Stimulated activated CD4-positive, alpha-beta T cell treated with anti-CD3 and anti-CD28 coated beads, TNF-alpha, amount 100 ng/mL, for 4 hours (primary cell): ENCODE measurements around the gene GPRASP3.
"Not testable (repeated sequence)": the region's sequence is repeated elsewhere in the genome, so short reads cannot be mapped to it uniquely, and the experiment has no call there.

ENCODE experiments used
- DNase-seq, 3 experiments: peaks; one replicate each; pipeline ENCODE4 v3.0.0-alpha.2; 2020; ENCODE audit warnings: low read depth in 3 of 3

The GPRASP3 gene, protein sequence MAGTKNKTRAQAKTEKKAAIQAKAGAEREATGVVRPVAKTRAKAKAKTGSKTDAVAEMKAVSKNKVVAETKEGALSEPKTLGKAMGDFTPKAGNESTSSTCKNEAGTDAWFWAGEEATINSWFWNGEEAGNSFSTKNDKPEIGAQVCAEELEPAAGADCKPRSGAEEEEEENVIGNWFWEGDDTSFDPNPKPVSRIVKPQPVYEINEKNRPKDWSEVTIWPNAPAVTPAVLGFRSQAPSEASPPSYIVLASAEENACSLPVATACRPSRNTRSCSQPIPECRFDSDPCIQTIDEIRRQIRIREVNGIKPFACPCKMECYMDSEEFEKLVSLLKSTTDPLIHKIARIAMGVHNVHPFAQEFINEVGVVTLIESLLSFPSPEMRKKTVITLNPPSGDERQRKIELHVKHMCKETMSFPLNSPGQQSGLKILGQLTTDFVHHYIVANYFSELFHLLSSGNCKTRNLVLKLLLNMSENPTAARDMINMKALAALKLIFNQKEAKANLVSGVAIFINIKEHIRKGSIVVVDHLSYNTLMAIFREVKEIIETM

DNA sequence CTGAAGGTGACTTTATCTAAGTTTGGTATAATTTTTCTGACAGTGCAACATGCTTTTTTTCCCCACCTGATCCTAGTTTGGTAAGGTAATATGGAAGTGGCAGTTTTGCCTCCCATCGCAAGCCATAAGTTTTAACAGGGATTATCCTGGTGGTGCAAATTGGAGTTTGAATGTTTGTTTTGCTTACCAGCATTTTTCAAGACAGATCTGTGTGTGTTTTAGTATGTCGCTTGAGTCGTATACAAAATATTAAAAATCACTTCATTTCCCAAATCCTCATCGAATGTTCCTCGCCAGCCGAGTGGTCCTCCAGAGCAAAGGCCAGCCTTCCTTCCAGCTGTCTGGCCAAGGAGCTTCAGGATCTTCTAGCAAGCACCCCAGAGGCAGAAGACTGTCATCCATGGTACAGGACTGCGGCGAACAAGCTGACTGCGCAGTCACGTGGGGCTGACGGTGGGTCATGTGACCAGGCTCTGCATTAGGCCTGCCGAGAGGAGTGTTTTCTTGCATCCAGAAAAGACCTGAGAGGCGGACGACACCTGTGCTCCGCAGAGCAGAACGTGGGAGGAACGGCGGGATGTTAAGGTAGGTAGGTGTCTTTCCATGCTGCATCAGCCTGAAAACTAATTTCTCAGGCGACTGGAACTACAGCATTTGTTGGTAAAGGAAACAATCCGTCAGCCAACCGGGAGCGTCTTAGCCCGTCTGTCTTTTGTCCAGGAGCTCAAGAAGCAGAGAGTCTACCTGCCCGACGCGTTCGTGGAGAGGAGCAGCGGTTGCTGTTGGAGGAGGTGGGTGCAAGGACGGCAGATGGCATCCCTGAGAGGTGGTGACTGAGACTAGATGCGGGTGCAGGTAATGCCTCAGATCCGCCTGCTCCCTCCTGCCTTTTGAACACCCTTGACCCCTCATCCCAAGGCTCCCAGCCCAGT, at the start of gene GPRASP3:
Gene GPRASP3 (plus strand): TSS at position 507 of the 932 bp plus-strand sequence. CDS start 28,253 bp downstream, outside the sequence.
- DNase-seq, result peak; percentile 27 to 51 (median 46)

DNA sequence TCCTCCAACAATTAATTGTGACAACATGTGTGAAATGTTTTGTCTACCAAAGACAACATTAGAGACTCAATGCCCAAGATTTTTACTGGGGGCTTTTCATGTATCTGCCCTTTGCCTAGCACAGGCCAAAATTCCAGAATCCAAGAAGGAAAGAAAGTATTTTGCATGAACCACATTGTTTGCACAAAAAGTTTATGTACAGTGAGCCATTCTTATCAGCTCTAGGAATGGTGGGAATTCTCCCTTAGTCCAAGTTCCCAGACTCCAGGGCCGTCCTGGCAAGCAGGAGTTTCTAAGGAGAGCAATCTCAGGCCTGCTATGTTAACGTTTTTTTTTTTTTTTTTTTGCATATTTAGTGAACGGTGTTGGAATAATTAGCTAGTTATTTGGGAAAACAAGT, 47.7 kb upstream of the GPRASP3 start:
- no peak for DNase-seq

DNA sequence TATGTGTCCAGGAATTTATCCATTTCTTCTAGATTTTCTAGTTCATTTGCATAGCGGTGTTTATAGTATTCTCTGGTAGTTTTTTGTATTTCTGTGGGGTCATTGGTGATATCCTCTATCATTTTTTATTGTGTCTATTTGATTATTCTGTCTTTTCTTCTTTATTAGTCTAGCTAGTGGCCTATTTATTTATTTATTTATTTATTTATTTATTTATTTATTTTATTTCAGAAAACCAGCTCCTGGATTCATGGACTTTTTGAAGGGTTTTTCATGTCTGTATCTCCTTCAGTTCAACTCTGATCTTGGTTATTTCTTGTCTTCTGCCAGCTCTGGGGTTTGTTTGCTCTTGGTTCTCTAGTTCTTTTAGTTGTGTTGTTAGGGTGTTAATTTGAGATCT, 43.1 kb upstream of the GPRASP3 start:
- not testable (repeated sequence) for DNase-seq

DNA sequence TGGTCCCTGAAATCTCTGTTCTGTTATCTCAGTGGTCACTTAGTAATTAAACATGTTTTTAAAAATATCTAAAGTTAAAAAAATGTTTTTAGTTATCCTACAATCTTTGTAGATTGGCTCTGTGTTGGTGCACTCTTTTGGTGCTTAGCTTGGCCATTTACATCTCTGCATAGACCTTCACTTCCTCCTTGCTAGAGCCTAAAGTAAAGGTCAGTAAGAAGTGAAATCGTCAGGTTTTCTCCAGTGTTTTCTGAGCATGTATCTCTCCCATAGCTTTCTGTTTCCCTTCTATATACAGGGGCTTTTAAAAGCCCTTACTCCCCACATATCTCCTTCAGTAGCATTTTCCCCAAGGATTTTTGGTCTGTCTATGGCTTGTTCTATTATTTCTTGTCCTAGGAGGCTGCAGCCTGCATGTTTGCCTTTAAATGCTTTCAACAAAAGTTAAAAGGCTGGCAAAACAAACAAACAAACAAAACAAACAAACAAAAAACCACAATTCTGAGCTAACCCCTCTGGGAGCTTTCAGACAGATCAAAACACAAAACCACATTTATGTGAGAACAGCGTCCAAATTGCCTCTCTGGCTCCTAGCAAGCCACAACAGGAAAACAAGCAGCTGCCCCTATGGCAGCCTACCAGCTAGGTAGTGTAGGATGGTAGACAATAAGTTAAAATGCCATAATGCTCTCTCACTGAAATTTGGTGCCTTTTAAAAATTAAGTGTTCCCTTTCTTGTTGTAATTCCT, 35.6 kb upstream of the GPRASP3 start:
- DNase-seq, result no peak

DNA sequence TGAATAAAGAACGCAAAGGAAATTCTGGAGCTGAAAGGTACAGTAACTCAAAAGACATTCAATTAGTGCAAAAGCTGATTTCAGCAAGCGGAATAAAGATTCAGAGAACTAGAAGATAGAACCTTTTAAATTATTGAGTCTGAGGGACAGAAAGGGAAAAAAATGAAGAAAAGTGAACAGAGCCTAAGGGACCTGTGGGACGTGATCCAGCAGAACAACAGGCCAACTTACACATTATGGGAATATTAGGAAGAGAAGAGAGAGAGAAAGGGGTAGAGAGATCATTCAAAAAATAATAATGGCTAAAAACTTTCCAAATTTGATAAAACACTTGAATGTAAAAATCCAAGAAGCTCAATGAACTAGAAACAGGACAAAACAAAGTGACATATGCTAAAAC, 25.8 kb upstream of the GPRASP3 start:
- DNase-seq, result no peak

DNA sequence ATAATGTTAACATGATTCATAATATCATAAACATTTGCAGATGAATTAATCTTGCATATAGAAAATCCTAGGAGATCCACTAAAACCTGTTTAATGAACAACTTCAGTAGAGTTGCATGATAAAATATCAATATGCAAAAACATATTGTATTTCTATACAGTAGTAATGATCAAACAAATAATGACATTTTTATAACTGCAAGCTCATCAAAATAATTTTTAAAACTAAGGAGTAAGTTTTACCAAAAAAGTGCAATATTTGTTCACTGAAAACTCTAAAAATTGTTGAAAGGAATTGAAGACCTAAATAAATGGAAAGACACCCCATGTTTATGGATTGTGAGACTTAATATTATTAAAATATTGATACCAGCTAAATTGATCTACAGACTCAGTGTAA, 24.2 kb upstream of the GPRASP3 start:
- no peak for DNase-seq

DNA sequence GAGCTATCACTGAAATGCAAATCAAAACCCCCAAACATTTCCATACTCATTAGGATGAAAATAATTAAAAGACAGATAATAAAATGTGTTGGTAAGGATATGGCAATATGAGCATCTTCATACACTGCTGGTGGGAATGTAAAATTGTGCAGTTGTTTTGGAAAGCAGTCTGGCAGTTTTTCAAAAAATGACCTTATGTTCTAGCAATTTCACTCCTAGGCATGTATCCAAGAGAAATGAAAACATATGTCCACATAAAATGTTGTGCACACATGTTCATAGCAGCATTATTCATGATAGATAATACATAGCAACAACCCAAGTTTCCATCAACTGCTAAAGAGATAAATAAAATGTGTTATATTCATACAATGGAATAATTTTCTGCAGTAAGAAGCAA, 23.0 kb upstream of the GPRASP3 start:
- no peak for DNase-seq

DNA sequence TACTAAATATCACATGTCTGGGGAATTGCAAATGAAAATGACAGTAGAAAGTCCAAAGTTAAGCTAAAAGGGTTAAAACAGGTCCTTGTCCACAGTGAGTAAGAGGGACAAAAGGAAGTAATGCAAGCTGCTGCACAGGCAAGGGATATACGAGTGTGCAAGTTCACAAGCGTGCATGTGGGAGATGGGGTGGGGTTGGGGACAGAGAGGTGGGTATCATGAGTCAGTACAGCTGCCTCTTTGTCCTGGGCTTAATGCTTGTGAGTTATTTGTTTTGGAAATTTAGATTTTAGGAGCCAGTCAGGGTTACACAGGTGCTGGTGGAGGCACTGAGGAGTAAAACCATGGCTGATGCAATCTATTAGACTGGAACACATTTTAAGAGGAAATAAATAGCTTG, 11.6 kb upstream of the GPRASP3 start:
- DNase-seq, result no peak

DNA sequence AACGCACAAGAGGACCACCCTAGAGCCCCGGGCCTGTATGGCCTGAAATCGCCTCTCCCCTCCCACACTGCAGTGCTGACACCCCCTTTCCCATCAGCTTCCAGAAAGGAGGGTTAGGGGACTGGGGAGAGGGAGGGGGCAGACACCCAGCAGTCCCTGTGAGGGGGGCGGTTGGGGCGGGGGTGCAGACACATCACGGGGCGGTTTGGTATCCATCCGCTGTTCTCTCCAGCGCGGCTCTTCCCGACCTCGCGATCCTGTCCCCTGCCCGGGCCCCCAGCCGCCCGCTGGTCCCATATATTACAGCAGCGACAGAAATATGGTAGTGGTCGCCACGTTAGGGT, 8.7 kb upstream of the GPRASP3 start:
- DNase-seq, result no peak

DNA sequence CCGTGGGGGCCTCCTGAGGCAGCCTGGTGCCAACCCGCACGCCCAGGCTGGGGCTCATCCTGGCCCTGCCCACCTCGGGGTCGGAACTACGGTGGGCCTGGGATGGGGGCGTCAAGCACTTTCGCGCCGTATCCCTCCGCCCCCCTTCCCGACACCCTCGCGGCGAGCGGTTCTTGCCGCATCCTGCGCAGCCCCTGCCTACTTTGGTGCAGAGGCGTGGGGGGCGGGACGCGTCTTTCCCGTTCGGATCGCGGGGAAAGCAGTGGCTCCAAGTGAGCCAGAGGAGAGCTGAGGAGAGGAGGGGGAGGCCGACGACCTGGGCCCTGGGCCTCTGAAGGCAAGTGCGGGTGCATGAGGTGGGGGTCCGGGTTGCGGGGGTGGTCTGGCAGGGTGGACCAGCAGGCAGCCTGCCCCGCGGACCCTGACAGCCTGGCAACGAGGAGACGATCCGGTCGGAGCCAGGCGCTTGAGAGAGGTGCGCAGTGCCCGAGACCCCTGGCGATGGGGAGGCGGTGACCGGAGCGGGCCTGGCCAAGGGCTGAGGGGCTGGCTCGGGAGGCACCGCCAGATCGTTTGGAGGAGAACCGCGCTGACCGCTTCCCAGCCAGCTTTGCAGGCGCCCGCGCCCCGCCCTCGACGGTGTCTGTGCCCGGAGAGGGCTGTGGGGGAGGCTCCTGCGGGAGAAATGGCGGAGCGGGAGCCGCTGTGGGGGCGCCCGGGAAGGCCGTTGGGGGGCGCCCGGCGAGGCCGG, 8.2 kb upstream of the GPRASP3 start, which contains the start of gene GPRASP2:
Gene GPRASP2 (plus strand): TSS at position 233 of the 751 bp plus-strand sequence. CDS start 2,422 bp downstream, outside the sequence.
- no peak for DNase-seq

DNA sequence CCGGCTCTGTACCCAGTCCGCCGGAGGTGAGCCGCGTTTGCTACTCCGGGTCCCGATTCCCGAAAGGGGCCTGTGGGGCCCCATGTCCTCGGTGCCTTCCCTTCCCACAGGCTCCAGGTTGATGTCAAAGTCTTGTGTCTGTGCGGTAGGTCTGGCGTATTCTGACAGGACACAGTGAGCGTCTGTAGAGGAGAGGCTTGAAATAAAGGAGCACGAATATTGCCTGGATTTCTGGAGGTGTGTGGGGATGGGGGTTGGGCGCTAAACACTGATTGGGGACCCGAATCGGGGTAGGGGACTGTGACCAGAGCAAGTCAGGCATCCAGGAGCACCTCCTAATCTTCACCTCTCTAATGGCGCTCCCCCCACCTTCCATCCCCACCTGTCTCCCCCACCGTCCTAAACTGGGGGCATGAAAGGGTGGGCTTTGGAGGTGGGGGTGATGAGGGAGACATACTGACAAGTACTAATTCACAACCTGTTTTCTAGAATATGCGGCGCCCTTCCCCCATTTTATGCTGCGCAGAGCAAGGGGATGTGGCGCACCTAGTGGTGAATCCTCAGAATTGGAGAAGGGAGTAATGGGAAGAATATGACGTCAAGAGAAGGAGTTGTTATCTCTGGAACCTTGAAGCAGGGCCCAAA, 7.4 kb upstream of the GPRASP3 start:
- no peak for DNase-seq

DNA sequence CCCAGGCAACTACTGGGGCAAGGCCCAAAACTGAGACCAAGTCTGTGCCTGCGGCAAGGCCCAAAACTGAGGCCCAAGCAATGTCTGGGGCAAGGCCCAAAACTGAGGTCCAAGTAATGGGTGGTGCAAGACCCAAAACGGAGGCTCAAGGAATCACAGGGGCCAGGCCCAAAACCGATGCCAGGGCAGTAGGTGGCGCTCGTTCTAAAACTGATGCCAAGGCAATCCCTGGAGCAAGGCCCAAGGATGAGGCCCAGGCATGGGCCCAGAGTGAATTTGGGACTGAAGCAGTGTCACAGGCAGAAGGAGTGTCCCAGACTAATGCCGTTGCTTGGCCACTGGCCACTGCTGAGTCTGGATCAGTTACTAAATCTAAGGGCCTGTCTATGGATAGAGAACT, 5.5 kb upstream of the GPRASP3 start:
- DNase-seq, result no peak

DNA sequence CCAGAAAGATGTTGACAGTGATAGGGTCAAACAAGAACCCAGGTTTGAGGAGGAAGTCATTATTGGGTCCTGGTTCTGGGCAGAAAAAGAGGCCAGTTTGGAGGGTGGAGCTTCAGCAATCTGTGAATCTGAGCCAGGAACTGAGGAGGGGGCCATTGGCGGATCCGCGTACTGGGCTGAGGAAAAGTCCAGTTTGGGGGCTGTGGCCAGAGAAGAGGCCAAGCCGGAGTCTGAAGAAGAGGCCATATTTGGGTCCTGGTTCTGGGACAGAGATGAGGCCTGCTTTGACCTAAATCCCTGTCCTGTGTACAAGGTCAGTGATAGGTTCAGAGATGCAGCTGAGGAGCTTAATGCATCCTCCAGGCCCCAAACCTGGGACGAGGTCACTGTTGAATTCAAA, 4.6 kb upstream of the GPRASP3 start:
- DNase-seq, result no peak

DNA sequence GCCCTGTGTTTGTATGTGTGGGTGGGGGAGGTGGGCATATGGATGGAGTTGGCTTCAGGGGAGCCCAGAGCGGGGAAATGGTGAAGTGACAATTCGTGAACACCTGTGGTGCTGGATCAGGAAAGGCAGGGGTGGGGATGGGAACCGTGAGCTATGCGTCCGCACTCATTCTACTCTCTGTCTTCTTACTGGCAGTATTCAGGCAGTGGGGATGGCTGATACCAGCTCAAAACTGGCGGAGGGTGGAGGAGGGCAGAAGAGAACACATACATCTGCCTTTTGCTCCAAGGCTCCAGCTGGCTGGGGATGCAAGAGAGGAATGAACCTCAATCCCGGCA, 595 bp downstream of the GPRASP3 start:
- not testable (repeated sequence) for DNase-seq

DNA sequence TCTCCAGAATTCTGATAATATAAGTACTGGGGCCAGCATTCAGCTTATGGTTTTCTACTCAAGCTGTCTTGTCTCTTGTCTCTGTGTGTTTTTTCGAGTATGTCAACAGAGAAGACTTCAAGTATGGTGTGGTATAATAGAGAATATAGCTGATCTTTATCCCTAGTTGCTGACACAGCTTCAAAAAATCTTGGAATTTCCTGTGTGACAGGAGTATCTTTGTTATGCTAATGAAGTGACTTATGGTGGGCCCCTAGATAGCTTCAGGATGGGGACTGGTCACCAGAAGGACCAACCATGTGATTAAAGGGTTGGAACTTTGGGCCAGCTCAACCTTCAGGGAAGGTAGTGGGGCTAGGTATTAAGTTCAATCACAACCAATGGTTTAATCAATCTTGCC, 2.9 kb downstream of the GPRASP3 start:
- no peak for DNase-seq

DNA sequence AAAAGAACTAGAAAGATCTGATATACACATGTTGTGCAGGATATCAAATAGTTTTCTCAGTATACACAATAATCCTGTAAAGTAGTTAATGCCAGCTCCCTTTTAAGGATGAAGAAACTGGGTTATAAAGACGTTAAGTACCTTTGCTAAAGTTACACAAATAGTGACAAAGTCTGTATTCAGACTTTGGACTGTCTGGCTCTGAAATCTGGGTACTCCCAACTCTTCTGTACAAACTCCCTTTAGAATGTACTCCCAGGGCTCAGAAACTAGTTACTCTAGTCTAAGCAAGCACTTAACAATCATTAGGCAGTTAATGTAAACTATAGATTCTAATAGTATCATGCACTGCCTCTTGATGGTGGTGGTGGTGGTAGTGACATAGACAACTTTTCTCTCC, 7.2 kb downstream of the GPRASP3 start:
- no peak for DNase-seq

DNA sequence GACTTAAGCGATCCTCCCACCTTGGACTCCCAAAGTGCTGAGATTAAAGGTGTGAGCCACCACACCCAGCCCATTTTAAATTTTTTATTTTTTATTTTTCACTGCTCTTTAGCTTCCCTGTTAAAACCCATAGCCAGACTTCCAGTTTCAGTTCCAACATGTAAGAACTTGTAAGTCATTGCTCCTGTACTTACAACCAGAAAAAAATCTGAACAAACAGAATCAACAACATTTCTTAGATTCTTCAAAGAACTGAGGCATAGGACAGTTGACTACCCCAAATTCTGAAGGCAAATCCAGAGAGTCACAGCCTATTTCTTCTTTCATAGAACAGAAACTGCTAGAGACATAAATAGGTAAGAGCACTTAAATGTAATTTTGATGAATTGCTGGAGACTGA, 8.1 kb downstream of the GPRASP3 start:
- DNase-seq, result no peak

DNA sequence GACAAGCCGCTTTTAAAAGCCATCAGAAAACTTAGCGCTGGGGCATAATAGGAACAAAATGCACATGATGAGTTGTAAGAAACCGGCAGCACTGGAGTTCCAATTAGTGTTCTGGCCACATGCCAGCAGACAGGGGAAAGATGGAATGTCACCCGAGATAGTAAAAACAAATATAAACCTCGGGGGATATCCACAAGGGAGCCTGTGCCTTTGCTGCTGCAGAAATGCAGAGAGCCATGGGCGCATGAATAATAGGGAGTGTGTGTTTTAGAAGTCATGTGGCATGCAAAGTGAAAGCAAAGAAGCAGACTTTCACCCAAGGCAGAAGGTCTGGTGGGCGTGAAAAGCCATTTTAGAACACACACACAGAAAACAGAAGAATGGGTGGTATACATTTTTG, 19.1 kb downstream of the GPRASP3 start:
- no peak for DNase-seq

DNA sequence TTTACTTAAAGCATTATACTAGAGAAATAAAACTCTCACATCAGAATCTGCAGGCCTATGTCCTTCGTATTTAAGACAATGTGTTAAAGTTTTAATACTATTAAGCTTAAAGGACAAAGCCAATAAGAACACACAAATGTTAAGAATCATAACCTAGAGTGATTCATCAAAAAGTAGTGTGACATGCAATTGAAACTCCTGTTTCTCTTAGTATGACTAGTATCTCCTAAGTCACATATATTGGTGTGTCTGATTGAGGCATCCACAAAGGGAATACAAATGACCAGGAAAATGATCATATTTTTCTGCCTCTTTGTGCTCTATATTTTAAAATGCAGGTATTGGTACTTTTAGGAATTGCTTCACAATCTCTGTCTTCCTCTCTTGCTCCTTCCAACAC, 23.8 kb downstream of the GPRASP3 start:
- DNase-seq, result no peak

DNA sequence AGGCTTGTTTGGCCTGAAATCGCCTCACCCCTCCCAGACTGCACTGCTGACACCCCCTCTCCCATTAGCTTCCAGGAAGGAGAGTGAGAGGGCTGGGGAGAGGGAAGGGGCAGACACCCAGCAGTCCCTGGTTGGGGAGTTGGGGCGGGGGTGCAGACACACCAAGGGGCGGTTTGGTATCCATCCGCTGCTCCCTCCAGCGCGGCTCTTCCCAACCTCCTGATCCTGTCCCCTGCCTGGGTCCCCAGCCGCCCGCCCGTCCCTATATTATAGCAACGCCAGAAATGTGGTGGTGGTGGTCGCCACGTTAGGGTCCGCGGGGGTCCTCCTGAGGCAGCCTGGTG, 24.9 kb downstream of the GPRASP3 start:
- no peak for DNase-seq
